Loucy (cell line): Measurements from ENCODE around the gene FAAH.

Source experiments
- H2AFZ ChIP-seq: fragments of 200-600 bp; sonication (generic); 2 replicates; pipeline ENCODE4 v1.6.0; 2016; ENCODE audit warnings: antibody characterized with exemption, mild to moderate bottlenecking, low read length, moderate library complexity
- H3F3A ChIP-seq: fragments of 200-600 bp; 2 replicates; pipeline ENCODE4 v1.6.0; 2016; ENCODE audit warnings: antibody characterized with exemption, low read depth, mild to moderate bottlenecking
- H3K27me3 ChIP-seq: fragments of 200-600 bp; sonication (generic); 2 replicates; pipeline ENCODE4 v1.6.1; 2014; ENCODE audit warnings: low read length, mild to moderate bottlenecking; ENCODE audit not compliant: insufficient read depth, poor library complexity, severe bottlenecking
- H3K36me3 ChIP-seq: fragments of 200-600 bp; sonication (generic); 2 replicates; pipeline ENCODE4 v1.6.1; 2016; ENCODE audit warnings: low read length; ENCODE audit not compliant: insufficient read depth
- H3K4me1 ChIP-seq: fragments of 200-600 bp; sonication (generic); 2 replicates; pipeline ENCODE4 v1.5.1; 2014; ENCODE audit warnings: low read length, mild to moderate bottlenecking; ENCODE audit not compliant: insufficient read depth, poor library complexity, severe bottlenecking
- H3K4me2 ChIP-seq: fragments of 200-600 bp; sonication (generic); 2 replicates; pipeline ENCODE4 v1.6.0; 2014; ENCODE audit warnings: antibody characterized with exemption, low read length, low read depth, mild to moderate bottlenecking; ENCODE audit not compliant: poor library complexity, severe bottlenecking
- H3K4me3 ChIP-seq: fragments of 200-600 bp; sonication (generic); 2 replicates; pipeline ENCODE4 v1.5.1; 2014; ENCODE audit warnings: low read length, mild to moderate bottlenecking, mixed read lengths; ENCODE audit not compliant: poor library complexity, severe bottlenecking
- H3K79me2 ChIP-seq: fragments of 200-600 bp; sonication (generic); 2 replicates; pipeline ENCODE4 v1.6.1; 2014; ENCODE audit warnings: low read length; ENCODE audit not compliant: insufficient read depth
- H3K9ac ChIP-seq: fragments of 200-600 bp; sonication (generic); 2 replicates; pipeline ENCODE4 v1.6.0; 2014; ENCODE audit warnings: mild to moderate bottlenecking, low read depth, low read length, moderate library complexity; ENCODE audit not compliant: poor library complexity, severe bottlenecking
- H3K9me2 ChIP-seq: fragments of 200-600 bp; sonication (generic); replicated peaks from 2 replicates; pipeline ENCODE4 v1.6.1; 2016; ENCODE audit warnings: low read depth, low read length, mixed read lengths
- H3K9me3 ChIP-seq: fragments of 200-600 bp; sonication (generic); 2 replicates; pipeline ENCODE4 v1.6.1; 2014; ENCODE audit warnings: mild to moderate bottlenecking, antibody characterized with exemption, low read length, low read depth; ENCODE audit not compliant: insufficient read depth
- H4K20me1 ChIP-seq: fragments of 200-600 bp; sonication (generic); 2 replicates; pipeline ENCODE4 v1.6.0; 2014; ENCODE audit warnings: antibody characterized with exemption, low read length, mild to moderate bottlenecking; ENCODE audit not compliant: insufficient read depth, poor library complexity, severe bottlenecking
- EZH2phosphoT487 ChIP-seq: fragments of 200-600 bp; IDR thresholded peaks from 2 replicates; pipeline ENCODE4 v1.6.1; 2018; ENCODE audit warnings: antibody characterized with exemption, mild to moderate bottlenecking, moderate library complexity, borderline replicate concordance
- TF ChIP-seq, protein P1 (sequence below): fragments of 200-600 bp; sonication (generic); conservative IDR thresholded peaks from 2 replicates; pipeline ENCODE4 v1.5.1; 2014; ENCODE audit warnings: mild to moderate bottlenecking, antibody characterized with exemption, low read length

Gene FAAH

DNA sequence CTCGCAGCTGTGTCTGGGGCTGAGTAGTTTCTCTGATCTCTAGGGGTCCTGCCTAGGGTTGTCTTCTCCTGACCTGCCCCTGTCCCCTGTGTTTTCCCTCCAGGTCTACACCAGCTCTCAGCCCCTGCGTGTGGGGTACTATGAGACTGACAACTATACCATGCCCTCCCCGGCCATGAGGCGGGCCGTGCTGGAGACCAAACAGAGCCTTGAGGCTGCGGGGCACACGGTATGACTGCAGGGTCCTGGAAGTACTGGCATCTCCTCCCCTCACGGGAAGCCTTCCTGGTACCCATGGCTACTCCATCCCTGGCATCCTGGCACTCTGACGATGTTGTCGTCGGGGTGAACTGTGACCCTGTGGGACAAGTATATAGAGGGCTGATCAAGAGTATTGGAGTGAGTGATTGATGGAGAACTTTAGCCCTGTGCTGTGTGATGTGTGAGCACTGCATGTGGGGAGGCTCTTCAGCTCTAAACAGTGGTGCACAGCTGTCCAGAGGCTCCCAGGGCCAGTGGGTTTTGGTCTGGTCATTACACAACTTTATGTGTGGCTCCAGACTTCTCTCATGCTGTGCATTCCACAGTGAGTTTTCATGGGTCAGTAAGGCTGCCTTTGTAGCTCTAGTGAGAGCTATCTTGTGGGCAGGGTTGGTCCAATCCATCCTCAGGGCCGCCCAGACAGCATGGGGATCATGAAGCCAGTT lies 14.4 kb downstream of the FAAH start:
- no peak overlapping the region for H2AFZ ChIP-seq
- no peak for TF ChIP-seq EZH2phosphoT487
- TF ChIP-seq, protein P1, sequence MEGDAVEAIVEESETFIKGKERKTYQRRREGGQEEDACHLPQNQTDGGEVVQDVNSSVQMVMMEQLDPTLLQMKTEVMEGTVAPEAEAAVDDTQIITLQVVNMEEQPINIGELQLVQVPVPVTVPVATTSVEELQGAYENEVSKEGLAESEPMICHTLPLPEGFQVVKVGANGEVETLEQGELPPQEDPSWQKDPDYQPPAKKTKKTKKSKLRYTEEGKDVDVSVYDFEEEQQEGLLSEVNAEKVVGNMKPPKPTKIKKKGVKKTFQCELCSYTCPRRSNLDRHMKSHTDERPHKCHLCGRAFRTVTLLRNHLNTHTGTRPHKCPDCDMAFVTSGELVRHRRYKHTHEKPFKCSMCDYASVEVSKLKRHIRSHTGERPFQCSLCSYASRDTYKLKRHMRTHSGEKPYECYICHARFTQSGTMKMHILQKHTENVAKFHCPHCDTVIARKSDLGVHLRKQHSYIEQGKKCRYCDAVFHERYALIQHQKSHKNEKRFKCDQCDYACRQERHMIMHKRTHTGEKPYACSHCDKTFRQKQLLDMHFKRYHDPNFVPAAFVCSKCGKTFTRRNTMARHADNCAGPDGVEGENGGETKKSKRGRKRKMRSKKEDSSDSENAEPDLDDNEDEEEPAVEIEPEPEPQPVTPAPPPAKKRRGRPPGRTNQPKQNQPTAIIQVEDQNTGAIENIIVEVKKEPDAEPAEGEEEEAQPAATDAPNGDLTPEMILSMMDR, result no peak
- H3K9ac ChIP-seq, result no peak overlapping the region
- no peaks in the 10 kb centered on the region for H3K79me2 ChIP-seq
- no peaks in the 10 kb centered on the region for H3K4me1 ChIP-seq
- H3K4me3 ChIP-seq, result no peak overlapping the region
- no peaks in the 10 kb centered on the region for H3K9me3 ChIP-seq
- H3K4me2 ChIP-seq, result no peak overlapping the region
- no peaks in the 10 kb centered on the region for H3F3A ChIP-seq
- no peaks in the 10 kb centered on the region for H3K36me3 ChIP-seq
- H3K9me2 ChIP-seq, result no peaks in the 10 kb centered on the region
- H3K27me3 ChIP-seq, result no peaks in the 10 kb centered on the region
- H4K20me1 ChIP-seq, result no peaks in the 10 kb centered on the region

DNA sequence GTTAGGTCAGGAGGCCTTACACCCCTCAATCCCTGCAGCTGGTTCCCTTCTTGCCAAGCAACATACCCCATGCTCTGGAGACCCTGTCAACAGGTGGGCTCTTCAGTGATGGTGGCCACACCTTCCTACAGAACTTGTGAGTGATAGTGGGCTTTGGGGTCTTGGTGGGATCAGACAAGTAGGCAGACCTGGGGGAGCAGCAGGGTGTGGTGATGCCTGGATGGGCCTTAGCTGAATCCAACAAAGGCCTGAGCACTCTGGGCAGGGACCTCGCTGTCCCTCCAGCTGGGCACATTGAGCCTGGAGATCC lies 14.9 kb downstream of the FAAH start:
- H2AFZ ChIP-seq, result no peak overlapping the region
- no peaks in the 10 kb centered on the region for H3F3A ChIP-seq
- no peak overlapping the region for H3K4me3 ChIP-seq
- no peak overlapping the region for H3K9ac ChIP-seq
- H4K20me1 ChIP-seq, result no peaks in the 10 kb centered on the region
- TF ChIP-seq, protein P1, result no peak
- TF ChIP-seq EZH2phosphoT487, result no peak
- no peaks in the 10 kb centered on the region for H3K9me3 ChIP-seq
- H3K4me2 ChIP-seq, result no peak overlapping the region
- H3K27me3 ChIP-seq, result no peaks in the 10 kb centered on the region
- no peaks in the 10 kb centered on the region for H3K9me2 ChIP-seq
- no peaks in the 10 kb centered on the region for H3K36me3 ChIP-seq
- no peaks in the 10 kb centered on the region for H3K4me1 ChIP-seq
- H3K79me2 ChIP-seq, result no peaks in the 10 kb centered on the region

- Histone ChIP-seq H3K4me1 (no peaks in the 10 kb centered on the region), H3K27me3 (no peaks in the 10 kb centered on the region), H3K36me3 (no peaks in the 10 kb centered on the region)
These were observed 16.3 kb downstream of the FAAH start for GRCh38 chr1:46410156-46411009.

More at GRCh38 chr1:46410156-46411009, 16.3 kb downstream of the FAAH start:
- no peaks in the 10 kb centered on the region for H3F3A ChIP-seq
- TF ChIP-seq EZH2phosphoT487, result no peak
- no peak overlapping the region for H3K4me3 ChIP-seq
- no peak overlapping the region for H3K4me2 ChIP-seq
- H3K9ac ChIP-seq, result no peak overlapping the region
- H4K20me1 ChIP-seq, result no peaks in the 10 kb centered on the region
- no peaks in the 10 kb centered on the region for H3K9me3 ChIP-seq
- H3K9me2 ChIP-seq, result no peaks in the 10 kb centered on the region
- H3K79me2 ChIP-seq, result no peaks in the 10 kb centered on the region
- H2AFZ ChIP-seq, result no peak overlapping the region
